ENCODE results near the gene HIVEP3. TPM values are rescaled to one million over a fixed set of nuclear protein-coding genes. Genes with fewer than 3 reads are reported as not detected.

The HIVEP3 gene
- total RNA-seq, 2 donors from 2014 or later, result 0.13 to 0.99 TPM

GRCh38 chr1:41511239-41511540, 407.5 kb downstream of the HIVEP3 start:
- no peaks in the 10 kb centered on the region for H3K9me3 ChIP-seq (ENCODE audit: control insufficient read depth, low read length)
- Mint-ChIP-seq H3K27ac (no peak overlapping the region), H3K4me1 (no peaks in the 10 kb centered on the region), H3K9me3 (no peaks in the 10 kb centered on the region), H3K36me3 (ENCODE audit: low read depth) (no peaks in the 10 kb centered on the region), H3K4me3 (no peak overlapping the region), H3K27me3 (ENCODE audit: insufficient read depth) (peaks cover under 1% of the 10 kb centered on the region)
- no peaks in the 10 kb centered on the region for H3K4me1 ChIP-seq (ENCODE audit: control insufficient read depth, insufficient read depth, low read length)
- WGBS, 2 experiments (ENCODE audit: insufficient coverage in 1 of 2, insufficient read length in 1 of 2), result 91 to 98% methylated on average over 5 to 7 of the region's 7 CpGs
- DNase-seq, result no peak
- H3K4me3 ChIP-seq (ENCODE audit: low read length), result no peak overlapping the region
- no peaks in the 10 kb centered on the region for H3K27me3 ChIP-seq (ENCODE audit: control insufficient read depth, insufficient read depth, low read length, poor library complexity, severe bottlenecking)
- TF ChIP-seq CTCF (conservative IDR thresholded peaks at IDR 0.05), result no peak
- H3K9ac ChIP-seq (ENCODE audit: extremely low read depth, low read length, poor library complexity, severe bottlenecking), result no peak overlapping the region
- no peaks in the 10 kb centered on the region for H3K36me3 ChIP-seq (ENCODE audit: control insufficient read depth, insufficient read depth, low read length)
- no peak overlapping the region for H3K27ac ChIP-seq (ENCODE audit: low read depth, low read length)

- H3K4me1 Mint-ChIP-seq, result no peaks in the 10 kb centered on the region
- Histone ChIP-seq H3K4me1 (ENCODE audit: control insufficient read depth, insufficient read depth, low read length) (no peaks in the 10 kb centered on the region), H3K9me3 (ENCODE audit: control insufficient read depth, low read length) (no peaks in the 10 kb centered on the region), H3K27me3 (ENCODE audit: control insufficient read depth, insufficient read depth, low read length, poor library complexity, severe bottlenecking) (no peaks in the 10 kb centered on the region), H3K36me3 (ENCODE audit: control insufficient read depth, insufficient read depth, low read length) (no peaks in the 10 kb centered on the region), H3K9ac (ENCODE audit: extremely low read depth, low read length, poor library complexity, severe bottlenecking) (no peak overlapping the region), H3K27ac (ENCODE audit: low read depth, low read length) (no peak overlapping the region), H3K4me3 (ENCODE audit: low read length) (no peak overlapping the region)
- 95 to 96% methylated on average over 13 to 41 of the region's 41 CpGs for WGBS, 2 experiments (ENCODE audit: insufficient coverage in 1 of 2, insufficient read length in 1 of 2)
- no peak for DNase-seq
- no peaks in the 10 kb centered on the region for H3K9me3 Mint-ChIP-seq
- no peak for TF ChIP-seq CTCF (conservative IDR thresholded peaks at IDR 0.05)
- no peak overlapping the region for H3K4me3 Mint-ChIP-seq
- H3K27me3 Mint-ChIP-seq (ENCODE audit: insufficient read depth), result no peaks in the 10 kb centered on the region
- no peaks in the 10 kb centered on the region for H3K36me3 Mint-ChIP-seq (ENCODE audit: low read depth)
- H3K27ac Mint-ChIP-seq, result no peak overlapping the region
Measured at GRCh38 chr1:41510531-41511238, 408.0 kb downstream of the HIVEP3 start.

GRCh38 chr1:41509270-41509671, 409.5 kb downstream of the HIVEP3 start:
- H3K36me3 ChIP-seq (ENCODE audit: control insufficient read depth, insufficient read depth, low read length), result no peaks in the 10 kb centered on the region
- 69 to 82% methylated on average over 6 to 9 of the region's 9 CpGs for WGBS, 2 experiments (ENCODE audit: insufficient coverage in 1 of 2, insufficient read length in 1 of 2)
- no peak overlapping the region for H3K4me3 ChIP-seq (ENCODE audit: low read length)
- no peak overlapping the region for H3K4me3 Mint-ChIP-seq
- H3K27me3 ChIP-seq (ENCODE audit: control insufficient read depth, insufficient read depth, low read length, poor library complexity, severe bottlenecking), result no peaks in the 10 kb centered on the region
- H3K4me1 Mint-ChIP-seq, result peaks cover 7% of the 10 kb centered on the region
- no peak for DNase-seq
- no peak overlapping the region for H3K27ac ChIP-seq (ENCODE audit: low read depth, low read length)
- no peaks in the 10 kb centered on the region for H3K9me3 ChIP-seq (ENCODE audit: control insufficient read depth, low read length)
- no peaks in the 10 kb centered on the region for H3K27me3 Mint-ChIP-seq (ENCODE audit: insufficient read depth)
- no peak overlapping the region for H3K27ac Mint-ChIP-seq
- H3K9ac ChIP-seq (ENCODE audit: extremely low read depth, low read length, poor library complexity, severe bottlenecking), result no peak overlapping the region
- H3K36me3 Mint-ChIP-seq (ENCODE audit: low read depth), result no peaks in the 10 kb centered on the region
- H3K9me3 Mint-ChIP-seq, result no peaks in the 10 kb centered on the region
- no peak for TF ChIP-seq CTCF (conservative IDR thresholded peaks at IDR 0.05)
- H3K4me1 ChIP-seq (ENCODE audit: control insufficient read depth, insufficient read depth, low read length), result no peaks in the 10 kb centered on the region
